ENCODE data around the gene SLC6A15. TPM values are rescaled to one million over a fixed set of nuclear protein-coding genes. Genes with fewer than 3 reads are reported as not detected.

Gene SLC6A15
- total and polyA plus RNA-seq, 2 experiments from 2014 or later = 2.6 to 3.4 TPM

GRCh38 chr12:84825149-84825548, 87.5 kb downstream of the SLC6A15 start:
- Histone ChIP-seq H3K4me2 (ENCODE audit: unreplicated experiment) (no peak overlapping the region), H3K4me1 (ENCODE audit: insufficient read depth) (no peaks in the 10 kb centered on the region; the same call in 1 of the 2 replicates), H3F3A (ENCODE audit: insufficient read depth) (peaks cover 13% of the 10 kb centered on the region; the same call in 1 of the 2 replicates), H3K9me2 (ENCODE audit: insufficient read depth) (peaks cover 5% of the 10 kb centered on the region), H3K27me3 (replicated peaks; ENCODE audit: insufficient read depth) (no peaks in the 10 kb centered on the region), H4K20me1 (ENCODE audit: insufficient read depth) (no peaks in the 10 kb centered on the region), H2AFZ (no peak overlapping the region), H3K9ac (no peak overlapping the region), H3K9me3 (ENCODE audit: low read depth) (no peaks in the 10 kb centered on the region), H3K27ac (no peak overlapping the region), H3K79me2 (ENCODE audit: insufficient read depth) (no peaks in the 10 kb centered on the region), H3K36me3 (ENCODE audit: low read depth) (no peaks in the 10 kb centered on the region), H3K4me3 (no peak overlapping the region)
- no peak for DNase-seq
- TF ChIP-seq EZH2phosphoT487 (IDR thresholded peaks at IDR 0.05; ENCODE audit: insufficient read depth, low read depth) (no peak), EZH2 (IDR thresholded peaks at IDR 0.05; ENCODE audit: insufficient read depth, poor library complexity, severe bottlenecking) (no peak)
- 29 to 33% methylated on average over 2 of the region's 2 CpGs for WGBS, 2 experiments (ENCODE audit: low coverage in 1 of 2, low lambda C conversion rate in 2 of 2, missing lambda C conversion rate in 2 of 2)
- in situ Hi-C loops (cut with MboI) = loop anchor here (25.0 kb wide), 4 partner anchors 213 to 1813 kb away; no protein-coding TSS in a partner anchor

DNA sequence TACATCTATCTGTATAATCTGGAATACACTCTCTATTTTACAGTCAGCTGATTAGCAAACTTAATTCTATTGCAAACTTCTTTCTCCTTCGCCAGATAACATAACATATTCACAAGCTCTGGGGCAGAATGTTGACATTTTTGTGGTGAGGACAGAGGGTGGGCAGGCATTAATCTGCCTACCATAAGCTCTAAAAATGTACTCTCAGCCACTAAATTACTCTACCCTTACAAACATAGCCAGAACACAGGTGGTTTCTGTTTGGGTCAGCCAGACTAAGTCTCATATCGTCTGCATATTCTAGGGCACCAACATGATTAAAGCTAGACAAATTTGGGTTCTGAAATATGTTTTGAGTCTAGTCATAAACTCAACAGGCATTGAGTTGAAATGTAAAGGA, 90.1 kb downstream of the SLC6A15 start:
- Histone ChIP-seq H4K20me1 (ENCODE audit: insufficient read depth) (no peaks in the 10 kb centered on the region), H3F3A (ENCODE audit: insufficient read depth) (peaks cover 26% of the 10 kb centered on the region), H3K4me2 (ENCODE audit: unreplicated experiment) (peak overlapping the region; percentile 15), H3K4me3 (no peak overlapping the region), H3K9ac (no peak overlapping the region), H3K27ac (no peak overlapping the region), H3K36me3 (ENCODE audit: low read depth) (no peaks in the 10 kb centered on the region), H2AFZ (no peak overlapping the region), H3K4me1 (ENCODE audit: insufficient read depth) (peaks cover 9% of the 10 kb centered on the region), H3K9me2 (ENCODE audit: insufficient read depth) (peaks cover 5% of the 10 kb centered on the region), H3K79me2 (ENCODE audit: insufficient read depth) (no peaks in the 10 kb centered on the region), H3K9me3 (ENCODE audit: low read depth) (no peaks in the 10 kb centered on the region), H3K27me3 (replicated peaks; ENCODE audit: insufficient read depth) (no peaks in the 10 kb centered on the region)
- 38 to 45% methylated on average over 2 of the region's 2 CpGs for WGBS, 2 experiments (ENCODE audit: low coverage in 1 of 2, low lambda C conversion rate in 2 of 2, missing lambda C conversion rate in 2 of 2)
- DNase-seq = peak; percentile 18
- TF ChIP-seq EZH2phosphoT487 (IDR thresholded peaks at IDR 0.05; ENCODE audit: insufficient read depth, low read depth) = no peak
- no peak for TF ChIP-seq EZH2 (IDR thresholded peaks at IDR 0.05; ENCODE audit: insufficient read depth, poor library complexity, severe bottlenecking)
- in situ Hi-C loops (cut with MboI) = no loop called here

DNA sequence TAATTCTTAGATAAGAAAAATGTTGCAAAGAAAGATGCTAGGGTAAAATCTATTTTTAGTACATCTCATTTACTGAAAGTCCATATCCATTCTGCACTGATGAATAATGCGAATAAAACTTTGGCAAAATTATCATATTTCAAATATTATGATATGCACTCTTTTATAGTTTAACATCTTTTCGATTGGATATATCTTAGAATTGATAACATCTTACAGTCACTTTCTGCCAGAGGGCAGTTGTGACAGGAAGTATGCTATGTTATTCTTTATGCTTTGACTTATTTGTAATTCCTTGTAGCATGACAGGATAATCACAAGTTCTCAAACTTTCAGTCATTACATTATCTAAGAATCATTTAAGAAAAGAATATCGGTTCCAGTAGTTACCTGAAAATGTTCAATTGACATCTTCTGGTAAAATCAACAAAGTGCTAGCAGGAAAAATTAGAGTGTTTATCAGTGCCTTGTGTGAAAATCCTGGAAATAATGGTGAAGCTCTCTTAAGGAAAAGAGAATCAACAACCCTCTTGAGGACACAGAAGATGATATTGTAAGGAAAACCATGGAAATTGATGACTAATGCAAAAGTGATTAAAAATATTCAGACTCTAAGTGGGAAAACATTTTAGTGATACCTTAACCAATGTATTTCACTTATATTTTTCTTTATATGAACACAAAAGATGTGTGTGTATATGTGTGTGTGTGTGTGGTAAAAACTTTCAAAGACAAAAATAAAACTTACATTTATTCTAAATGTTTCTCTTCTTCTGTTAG, 95.5 kb downstream of the SLC6A15 start:
- no peak overlapping the region for H3K27ac ChIP-seq
- peaks cover 5% of the 10 kb centered on the region; the same call in 1 of the 2 replicates for H3K9me2 ChIP-seq (ENCODE audit: insufficient read depth)
- H3K4me3 ChIP-seq = no peak overlapping the region
- no peak overlapping the region for H3K9ac ChIP-seq
- TF ChIP-seq EZH2phosphoT487 (IDR thresholded peaks at IDR 0.05; ENCODE audit: insufficient read depth, low read depth) (no peak), EZH2 (IDR thresholded peaks at IDR 0.05; ENCODE audit: insufficient read depth, poor library complexity, severe bottlenecking) (no peak)
- H3K79me2 ChIP-seq (ENCODE audit: insufficient read depth) = no peaks in the 10 kb centered on the region
- no peak overlapping the region for H3K4me2 ChIP-seq (ENCODE audit: unreplicated experiment)
- no peak overlapping the region for H2AFZ ChIP-seq
- no peaks in the 10 kb centered on the region for H3K27me3 ChIP-seq (replicated peaks; ENCODE audit: insufficient read depth)
- in situ Hi-C loops (cut with MboI) = no loop called here
- no peaks in the 10 kb centered on the region for H3K9me3 ChIP-seq (ENCODE audit: low read depth)
- no peaks in the 10 kb centered on the region for H3K36me3 ChIP-seq (ENCODE audit: low read depth)
- H3K4me1 ChIP-seq (ENCODE audit: insufficient read depth) = peaks cover 34% of the 10 kb centered on the region
- H3F3A ChIP-seq (ENCODE audit: insufficient read depth) = peaks cover 36% of the 10 kb centered on the region
- no peaks in the 10 kb centered on the region for H4K20me1 ChIP-seq (ENCODE audit: insufficient read depth)
- no peak for DNase-seq
- 97 to 99% methylated on average over 3 of the region's 3 CpGs for WGBS, 2 experiments (ENCODE audit: low coverage in 1 of 2, low lambda C conversion rate in 2 of 2, missing lambda C conversion rate in 2 of 2)

DNA sequence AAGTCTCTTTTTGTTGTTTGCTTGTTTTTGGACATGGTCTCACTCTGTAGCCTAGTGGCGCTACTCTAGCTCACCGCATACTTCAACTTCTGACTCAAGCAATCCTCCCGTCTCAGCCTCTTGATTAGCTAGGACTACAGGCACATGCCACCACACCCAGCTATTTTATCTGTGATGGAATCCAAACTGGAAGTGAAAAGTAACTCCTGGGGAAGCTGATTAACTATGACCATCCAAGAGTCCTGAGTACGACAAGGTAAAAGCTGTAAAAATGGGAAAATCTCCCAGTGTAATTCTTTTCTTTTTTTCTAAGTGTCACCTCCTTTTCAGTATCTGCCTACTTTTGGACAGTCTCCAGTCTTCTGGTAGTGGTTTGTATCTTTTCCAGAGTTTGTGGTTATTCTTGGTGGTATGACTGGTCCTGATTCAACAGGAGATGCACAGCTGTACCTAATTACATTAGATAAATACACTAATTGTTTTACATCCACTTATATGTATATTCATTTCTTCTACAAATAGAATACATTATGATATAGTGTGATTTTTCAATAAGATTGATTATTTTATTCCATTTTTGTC, 97.8 kb downstream of the SLC6A15 start:
- 0 out of 2 replicates have a peak overlapping the region, but pooled peaks have one; percentile 10 for H3K27ac ChIP-seq
- peaks cover 43% of the 10 kb centered on the region for H3K4me1 ChIP-seq (ENCODE audit: insufficient read depth)
- H3K9me3 ChIP-seq (ENCODE audit: low read depth) = no peaks in the 10 kb centered on the region
- H3K79me2 ChIP-seq (ENCODE audit: insufficient read depth) = no peaks in the 10 kb centered on the region
- 32 to 39% methylated on average over 4 of the region's 4 CpGs for WGBS, 2 experiments (ENCODE audit: low coverage in 1 of 2, low lambda C conversion rate in 2 of 2, missing lambda C conversion rate in 2 of 2)
- H3K9me2 ChIP-seq (ENCODE audit: insufficient read depth) = no peaks in the 10 kb centered on the region
- H3K4me3 ChIP-seq = no peak overlapping the region
- 0 out of 2 replicates have a peak, but pooled peaks have one; percentile 51 for TF ChIP-seq EZH2phosphoT487 (IDR thresholded peaks at IDR 0.05; ENCODE audit: insufficient read depth, low read depth)
- TF ChIP-seq EZH2 (IDR thresholded peaks at IDR 0.05; ENCODE audit: insufficient read depth, poor library complexity, severe bottlenecking) = no peak
- peak overlapping the region; percentile 27 for H3K4me2 ChIP-seq (ENCODE audit: unreplicated experiment)
- H3F3A ChIP-seq (ENCODE audit: insufficient read depth) = peaks cover 35% of the 10 kb centered on the region
- H3K27me3 ChIP-seq (replicated peaks; ENCODE audit: insufficient read depth) = no peaks in the 10 kb centered on the region
- H3K9ac ChIP-seq = no peak overlapping the region
- no peaks in the 10 kb centered on the region for H3K36me3 ChIP-seq (ENCODE audit: low read depth)
- H2AFZ ChIP-seq = no peak overlapping the region
- DNase-seq = peak; percentile 77
- in situ Hi-C loops (cut with MboI) = no loop called here
- H4K20me1 ChIP-seq (ENCODE audit: insufficient read depth) = no peaks in the 10 kb centered on the region
